Activated gamma-delta T cell treated with Interleukin-2 at 50 U/mL for 16 hours (primary cell): ENCODE measurements around the gene SCAMP2.

Experiments
- DNase-seq: peaks from one replicate; pipeline ENCODE4 v3.0.0-alpha.2; 2020

SCAMP2 gene

GRCh38 chr15:74815961-74816360, 57.2 kb downstream of the SCAMP2 start:
- no peak for DNase-seq

GRCh38 chr15:74815121-74815934, 57.8 kb downstream of the SCAMP2 start:
- no peak for DNase-seq

GRCh38 chr15:74812533-74812932, 60.6 kb downstream of the SCAMP2 start, which contains the start of gene LMAN1L:
LMAN1L (plus strand) TSS chr15:74812835; CDS start chr15:74812855, 20 bp downstream.
- no peak for DNase-seq

- DNase-seq: no peak
Measured at GRCh38 chr15:74809956-74810355, 63.2 kb downstream of the SCAMP2 start.

GRCh38 chr15:74809242-74809641, 63.9 kb downstream of the SCAMP2 start:
- no peak for DNase-seq

- no peak for DNase-seq
Measured at GRCh38 chr15:74808840-74809229, 64.3 kb downstream of the SCAMP2 start.

GRCh38 chr15:74808078-74808839, 64.9 kb downstream of the SCAMP2 start:
- DNase-seq: no peak

GRCh38 chr15:74807282-74807681, 65.9 kb downstream of the SCAMP2 start:
- DNase-seq: no peak

GRCh38 chr15:74804935-74805334, 68.2 kb downstream of the SCAMP2 start:
- DNase-seq: no peak

- DNase-seq: no peak
Measured at GRCh38 chr15:74802862-74803447, 70.2 kb downstream of the SCAMP2 start.

GRCh38 chr15:74802290-74802689, 70.9 kb downstream of the SCAMP2 start:
- no peak for DNase-seq

GRCh38 chr15:74801311-74801997, 71.7 kb downstream of the SCAMP2 start:
- no peak for DNase-seq

GRCh38 chr15:74800559-74801094, 72.5 kb downstream of the SCAMP2 start:
- no peak for DNase-seq

- peak; percentile 85 for DNase-seq
Measured at GRCh38 chr15:74799856-74800558, 73.2 kb downstream of the SCAMP2 start.

GRCh38 chr15:74799255-74799855, 73.8 kb downstream of the SCAMP2 start:
- no peak for DNase-seq

GRCh38 chr15:74798388-74799254, 74.5 kb downstream of the SCAMP2 start:
- no peak for DNase-seq

GRCh38 chr15:74795966-74796625, 77.1 kb downstream of the SCAMP2 start:
- no peak for DNase-seq

GRCh38 chr15:74794970-74795349, 78.2 kb downstream of the SCAMP2 start:
- DNase-seq: no peak

GRCh38 chr15:74794248-74794969, 78.8 kb downstream of the SCAMP2 start:
- no peak for DNase-seq
